T-helper 2 cell (primary cell): ENCODE data around the gene NEK10.

Source experiments
- DNase-seq, 5 experiments: peaks; one replicate each; pipeline versions ENCODE4 v3.0.0 to v3.0.0-alpha.2; 2012 to 2022

Gene NEK10

GRCh38 chr3:27221264-27221932, 147.8 kb downstream of the NEK10 start:
- DNase-seq: no peak

GRCh38 chr3:27220166-27220565, 149.0 kb downstream of the NEK10 start:
- no peak for DNase-seq

GRCh38 chr3:27219127-27219845, 149.9 kb downstream of the NEK10 start:
- no peak for DNase-seq

- no peak for DNase-seq
Observed at GRCh38 chr3:27216955-27217552, 152.1 kb downstream of the NEK10 start.

- DNase-seq: no peak
Observed at GRCh38 chr3:27216295-27216855, 152.8 kb downstream of the NEK10 start.

- DNase-seq: no peak
Observed at GRCh38 chr3:27213450-27213849, 155.7 kb downstream of the NEK10 start.

GRCh38 chr3:27209617-27210264, 159.4 kb downstream of the NEK10 start:
- DNase-seq: peak in 1 of 5 experiments; percentile 39

GRCh38 chr3:27208961-27209616, 160.1 kb downstream of the NEK10 start:
- no peak for DNase-seq

- DNase-seq: no peak
Observed at GRCh38 chr3:27202959-27203358, 166.2 kb downstream of the NEK10 start.

- DNase-seq: no peak
Observed at GRCh38 chr3:27201492-27201891, 167.7 kb downstream of the NEK10 start.

- no peak for DNase-seq
Observed at GRCh38 chr3:27200721-27201489, 168.3 kb downstream of the NEK10 start.

GRCh38 chr3:27194861-27195483, 174.2 kb downstream of the NEK10 start:
- DNase-seq: no peak

- DNase-seq: no peak
Observed at GRCh38 chr3:27193056-27193455, 176.1 kb downstream of the NEK10 start.

GRCh38 chr3:27186013-27186412, 183.2 kb downstream of the NEK10 start:
- no peak for DNase-seq

GRCh38 chr3:27185231-27185989, 183.8 kb downstream of the NEK10 start:
- no peak for DNase-seq

- no peak for DNase-seq
Observed at GRCh38 chr3:27184261-27184660, 184.9 kb downstream of the NEK10 start.

- DNase-seq: no peak
Observed at GRCh38 chr3:27176256-27176655, 192.9 kb downstream of the NEK10 start.

GRCh38 chr3:27174530-27174929, 194.7 kb downstream of the NEK10 start:
- no peak for DNase-seq

GRCh38 chr3:27171113-27171512, 198.1 kb downstream of the NEK10 start:
- no peak for DNase-seq

- DNase-seq: peak in 1 of 5 experiments; percentile 51
Observed at GRCh38 chr3:27166888-27167287, 202.3 kb downstream of the NEK10 start.

GRCh38 chr3:27165321-27165721, 203.9 kb downstream of the NEK10 start:
- no peak for DNase-seq
